ENCODE data around the gene SLC4A4. TPM values are rescaled to one million over a fixed set of nuclear protein-coding genes. Genes with fewer than 3 reads are reported as not detected.

SLC4A4 gene
- total and polyA plus RNA-seq, 2 of the 8 experiments (the other 6 are each of a cell fraction or from before 2014, with no cell fraction given), result 0.67 to 2.8 TPM

GRCh38 chr4:71461422-71461821 is 122.6 kb downstream of the SLC4A4 start (continued):
- TF ChIP-seq SUZ12 (IDR thresholded peaks at IDR 0.05; ENCODE audit: low read length), result no peak
- no peak for TF ChIP-seq SP4 (IDR thresholded peaks at IDR 0.05; ENCODE audit: low read length)
- TF ChIP-seq KDM5A (IDR thresholded peaks at IDR 0.05; ENCODE audit: low read length), result no peak

All from H1 (cell line).